Measurements from ENCODE around the gene CRB1. TPM values are rescaled to one million over a fixed set of nuclear protein-coding genes. Genes with fewer than 3 reads are reported as not detected.
"Not testable (repeated sequence)": the region's sequence is repeated elsewhere in the genome, so short reads cannot be mapped to it uniquely, and the experiment has no call there.

CRB1 gene
- total and polyA plus RNA-seq, 8 donors, result under 0.01 to 0.20 (median 0.09) TPM; not detected in 4

GRCh38 chr1:197481101-197481500, 213.0 kb downstream of the CRB1 start:
- no peak for DNase-seq

DNA sequence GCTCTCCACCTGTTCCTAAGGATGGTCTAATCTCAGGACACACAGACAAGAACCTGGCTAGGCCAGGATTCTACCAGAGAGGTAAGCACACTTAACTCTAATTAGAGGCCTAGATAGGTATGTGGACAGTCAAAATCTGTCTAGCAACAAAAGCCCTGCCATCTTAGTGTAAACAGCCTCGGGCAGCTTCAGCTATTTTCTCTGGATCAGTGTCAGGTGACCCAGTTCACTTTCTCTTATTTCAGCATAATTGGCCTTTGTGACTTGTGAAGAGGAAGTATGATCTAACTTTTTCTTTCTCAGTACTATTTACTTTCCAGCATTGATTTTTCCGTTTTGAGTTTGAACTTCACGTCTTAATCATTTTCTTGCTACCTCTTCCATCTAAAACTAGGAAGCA, 217.7 kb downstream of the CRB1 start:
- intact Hi-C loops (cut with DNase I), result no loop called here
- Histone ChIP-seq H3K4me3 (no peak overlapping the region), H3K36me3 (no peaks in the 10 kb centered on the region), H3K27me3 (no peaks in the 10 kb centered on the region), H3K9me3 (no peaks in the 10 kb centered on the region), H3K27ac (no peak overlapping the region), H3K4me1 (peaks cover 0 to 4% (median 3%) of the 10 kb centered on the region in 3 donors)
- no peak for DNase-seq
- no peak for FAIRE-seq
- peak; percentile 56 to 86 (median 72) for ATAC-seq
- TF ChIP-seq, protein P1, sequence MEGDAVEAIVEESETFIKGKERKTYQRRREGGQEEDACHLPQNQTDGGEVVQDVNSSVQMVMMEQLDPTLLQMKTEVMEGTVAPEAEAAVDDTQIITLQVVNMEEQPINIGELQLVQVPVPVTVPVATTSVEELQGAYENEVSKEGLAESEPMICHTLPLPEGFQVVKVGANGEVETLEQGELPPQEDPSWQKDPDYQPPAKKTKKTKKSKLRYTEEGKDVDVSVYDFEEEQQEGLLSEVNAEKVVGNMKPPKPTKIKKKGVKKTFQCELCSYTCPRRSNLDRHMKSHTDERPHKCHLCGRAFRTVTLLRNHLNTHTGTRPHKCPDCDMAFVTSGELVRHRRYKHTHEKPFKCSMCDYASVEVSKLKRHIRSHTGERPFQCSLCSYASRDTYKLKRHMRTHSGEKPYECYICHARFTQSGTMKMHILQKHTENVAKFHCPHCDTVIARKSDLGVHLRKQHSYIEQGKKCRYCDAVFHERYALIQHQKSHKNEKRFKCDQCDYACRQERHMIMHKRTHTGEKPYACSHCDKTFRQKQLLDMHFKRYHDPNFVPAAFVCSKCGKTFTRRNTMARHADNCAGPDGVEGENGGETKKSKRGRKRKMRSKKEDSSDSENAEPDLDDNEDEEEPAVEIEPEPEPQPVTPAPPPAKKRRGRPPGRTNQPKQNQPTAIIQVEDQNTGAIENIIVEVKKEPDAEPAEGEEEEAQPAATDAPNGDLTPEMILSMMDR (IDR thresholded peaks at IDR 0.05), result no peak
- 7 to 10% methylated on average over 3 of the region's 3 CpGs for WGBS, 2 donors

More at GRCh38 chr1:197481101-197481500, 213.0 kb downstream of the CRB1 start:
- FAIRE-seq (no peak), ATAC-seq (no peak)
- Histone ChIP-seq H3K36me3 (no peaks in the 10 kb centered on the region), H3K4me3 (no peak overlapping the region), H3K27ac (no peak overlapping the region), H3K4me1 (peaks cover 0 to 4% (median 3%) of the 10 kb centered on the region in 3 donors), H3K27me3 (no peaks in the 10 kb centered on the region), H3K9me3 (no peaks in the 10 kb centered on the region)
- intact Hi-C loops (cut with DNase I), result no loop called here
- WGBS, 2 donors, result 62 to 70% methylated on average over 4 of the region's 4 CpGs
- TF ChIP-seq, protein P1 (IDR thresholded peaks at IDR 0.05), result no peak

- peak; percentile 24 to 60 (median 54) for ATAC-seq
- intact Hi-C loops (cut with DNase I), result no loop called here
- DNase-seq, result peak in 2 of 6 donors; percentile 23 to 25
- peaks cover 0 to 4% (median 3%) of the 10 kb centered on the region in 3 donors for H3K4me1 ChIP-seq
- H3K27me3 ChIP-seq, result no peaks in the 10 kb centered on the region
- TF ChIP-seq, protein P1 (IDR thresholded peaks at IDR 0.05), result no peak
- no peak for FAIRE-seq
- H3K27ac ChIP-seq, result no peak overlapping the region
- WGBS, 2 donors, result 76 to 78% methylated on average over 2 of the region's 2 CpGs
- H3K36me3 ChIP-seq, result no peaks in the 10 kb centered on the region
- H3K9me3 ChIP-seq, result no peaks in the 10 kb centered on the region
- H3K4me3 ChIP-seq, result no peak overlapping the region
Measured at GRCh38 chr1:197486946-197487345, 218.9 kb downstream of the CRB1 start.

GRCh38 chr1:197491505-197491904, 223.5 kb downstream of the CRB1 start:
- H3K27ac ChIP-seq; intact Hi-C loops (cut with DNase I); H3K27me3 ChIP-seq; H3K4me3 ChIP-seq; H3K9me3 ChIP-seq; H3K4me1 ChIP-seq; DNase-seq; ATAC-seq; H3K36me3 ChIP-seq; FAIRE-seq: not testable (repeated sequence)
- WGBS, 2 donors, result 81 to 96% methylated on average over 1 of the region's 1 CpG

- TF ChIP-seq, protein P1 (IDR thresholded peaks at IDR 0.05), result no peak
- H3K4me3 ChIP-seq, result no peak overlapping the region
- no peaks in the 10 kb centered on the region for H3K9me3 ChIP-seq
- no peak for FAIRE-seq
- H3K36me3 ChIP-seq, result no peaks in the 10 kb centered on the region
- intact Hi-C loops (cut with DNase I), result no loop called here
- no peaks in the 10 kb centered on the region for H3K27me3 ChIP-seq
- 85 to 86% methylated on average over 10 of the region's 10 CpGs for WGBS, 2 donors
- no peak overlapping the region for H3K27ac ChIP-seq
- no peak for ATAC-seq
- no peaks in the 10 kb centered on the region for H3K4me1 ChIP-seq
- peak in 1 of 6 donors; percentile 14 for DNase-seq
Measured at GRCh38 chr1:197496722-197497121, 228.7 kb downstream of the CRB1 start.
